ENCODE data around the gene LRRC73. TPM values are rescaled to one million over a fixed set of nuclear protein-coding genes. Genes with fewer than 3 reads are reported as not detected.

The LRRC73 gene
- total and polyA plus RNA-seq, 2 donors = 0.24 TPM; not detected in 1

GRCh38 chr6:43521836-43522235 lies 11.7 kb upstream of the LRRC73 start:
- no peak overlapping the region for H3K27ac ChIP-seq (ENCODE audit: low read depth)
- WGBS = 80% methylated on average over 2 of the region's 2 CpGs

GRCh38 chr6:43520097-43520496 lies 10.0 kb upstream of the LRRC73 start:
- no peak overlapping the region for H3K4me3 ChIP-seq (ENCODE audit: low read depth, low read length)
- WGBS = 93% methylated on average over 8 of the region's 8 CpGs
- H3K4me1 ChIP-seq (ENCODE audit: insufficient read depth) = no peaks in the 10 kb centered on the region
- H3K36me3 ChIP-seq (ENCODE audit: insufficient read depth) = peaks cover 9% of the 10 kb centered on the region
- DNase-seq (ENCODE audit: extremely low spot score) = no peak
- no peak overlapping the region for H3K27ac ChIP-seq (ENCODE audit: low read depth)

More at GRCh38 chr6:43521836-43522235, 11.7 kb upstream of the LRRC73 start:
- DNase-seq (ENCODE audit: extremely low spot score) = no peak
- no peaks in the 10 kb centered on the region for H3K4me1 ChIP-seq (ENCODE audit: insufficient read depth)
- H3K36me3 ChIP-seq (ENCODE audit: insufficient read depth) = peaks cover 10% of the 10 kb centered on the region
- no peak overlapping the region for H3K4me3 ChIP-seq (ENCODE audit: low read depth, low read length)

GRCh38 chr6:43517505-43518357 lies 7.6 kb upstream of the LRRC73 start:
- Histone ChIP-seq H3K4me1 (ENCODE audit: insufficient read depth) (no peaks in the 10 kb centered on the region), H3K27ac (ENCODE audit: low read depth) (no peak overlapping the region), H3K36me3 (ENCODE audit: insufficient read depth) (peaks cover 6% of the 10 kb centered on the region), H3K4me3 (ENCODE audit: low read depth, low read length) (peak overlapping the region; percentile 82)
- no peak for DNase-seq (ENCODE audit: extremely low spot score)
- WGBS = 5% methylated on average over 10 of the region's 10 CpGs

- H3K4me3 ChIP-seq (ENCODE audit: low read depth, low read length) = peak within 1 kb of the TSS; percentile 82
- H3K36me3 ChIP-seq (ENCODE audit: insufficient read depth) = peaks cover 11% of the 10 kb centered on the region
- no peaks in the 10 kb centered on the region for H3K4me1 ChIP-seq (ENCODE audit: insufficient read depth)
- peak within 1 kb of the TSS; percentile 70 for H3K27ac ChIP-seq (ENCODE audit: low read depth)
- under 1% methylated on average over 57 of the region's 57 CpGs for WGBS
- peak; percentile 98 for DNase-seq (ENCODE audit: extremely low spot score)
These were observed 6.8 kb upstream of the LRRC73 start, which contains the start of the genes POLR1C and YIPF3 for GRCh38 chr6:43516697-43517504. Gene POLR1C, plus strand, starts transcription at chr6:43517089. Its CDS starts 21 bp downstream, at chr6:43517110. Gene YIPF3, minus strand, starts transcription at chr6:43516926. Its CDS starts 119 bp downstream, at chr6:43516807.

- H3K36me3 ChIP-seq (ENCODE audit: insufficient read depth) = peaks cover 11% of the 10 kb centered on the region
- no peak for DNase-seq (ENCODE audit: extremely low spot score)
- H3K4me3 ChIP-seq (ENCODE audit: low read depth, low read length) = peak overlapping the region; percentile 82
- WGBS = 0% methylated on average over 10 of the region's 10 CpGs
- H3K4me1 ChIP-seq (ENCODE audit: insufficient read depth) = no peaks in the 10 kb centered on the region
- peak overlapping the region; percentile 70 for H3K27ac ChIP-seq (ENCODE audit: low read depth)
These were observed 6.2 kb upstream of the LRRC73 start for GRCh38 chr6:43516367-43516696.

- no peak for DNase-seq (ENCODE audit: extremely low spot score)
- H3K36me3 ChIP-seq (ENCODE audit: insufficient read depth) = peaks cover 11% of the 10 kb centered on the region
- H3K4me1 ChIP-seq (ENCODE audit: insufficient read depth) = no peaks in the 10 kb centered on the region
- H3K27ac ChIP-seq (ENCODE audit: low read depth) = no peak overlapping the region
- WGBS = 75% methylated on average over 9 of the region's 9 CpGs
- H3K4me3 ChIP-seq (ENCODE audit: low read depth, low read length) = peak overlapping the region; percentile 82
These were observed 5.7 kb upstream of the LRRC73 start for GRCh38 chr6:43515808-43516207.

GRCh38 chr6:43511824-43512415 lies 1.8 kb upstream of the LRRC73 start:
- 75% methylated on average over 11 of the region's 11 CpGs for WGBS
- Histone ChIP-seq H3K4me1 (ENCODE audit: insufficient read depth) (peaks cover 2% of the 10 kb centered on the region), H3K27ac (ENCODE audit: low read depth) (no peak overlapping the region), H3K4me3 (ENCODE audit: low read depth, low read length) (no peak overlapping the region), H3K36me3 (ENCODE audit: insufficient read depth) (peaks cover 8% of the 10 kb centered on the region)
- no peak for DNase-seq (ENCODE audit: extremely low spot score)

- WGBS = 77% methylated on average over 10 of the region's 10 CpGs
- peak overlapping the region; percentile 60 for H3K4me3 ChIP-seq (ENCODE audit: low read depth, low read length)
- H3K27ac ChIP-seq (ENCODE audit: low read depth) = no peak overlapping the region
- peaks cover 8% of the 10 kb centered on the region for H3K36me3 ChIP-seq (ENCODE audit: insufficient read depth)
- DNase-seq (ENCODE audit: extremely low spot score) = no peak
- H3K4me1 ChIP-seq (ENCODE audit: insufficient read depth) = peaks cover 2% of the 10 kb centered on the region
These were observed 649 bp upstream of the LRRC73 start for GRCh38 chr6:43510827-43511163.

GRCh38 chr6:43509142-43509983 lies 783 bp downstream of the LRRC73 start:
- WGBS = 8% methylated on average over 69 of the region's 69 CpGs
- H3K4me3 ChIP-seq (ENCODE audit: low read depth, low read length) = peak overlapping the region; percentile 60
- H3K36me3 ChIP-seq (ENCODE audit: insufficient read depth) = peaks cover 8% of the 10 kb centered on the region
- no peak overlapping the region for H3K27ac ChIP-seq (ENCODE audit: low read depth)
- H3K4me1 ChIP-seq (ENCODE audit: insufficient read depth) = peaks cover 2% of the 10 kb centered on the region
- DNase-seq (ENCODE audit: extremely low spot score) = no peak

GRCh38 chr6:43508481-43509141 lies 1.5 kb downstream of the LRRC73 start:
- no peak for DNase-seq (ENCODE audit: extremely low spot score)
- no peak overlapping the region for H3K4me3 ChIP-seq (ENCODE audit: low read depth, low read length)
- H3K4me1 ChIP-seq (ENCODE audit: insufficient read depth) = peaks cover 2% of the 10 kb centered on the region
- WGBS = 66% methylated on average over 8 of the region's 8 CpGs
- no peak overlapping the region for H3K27ac ChIP-seq (ENCODE audit: low read depth)
- H3K36me3 ChIP-seq (ENCODE audit: insufficient read depth) = peaks cover 8% of the 10 kb centered on the region

GRCh38 chr6:43506667-43507471 lies 3.3 kb downstream of the LRRC73 start:
- Histone ChIP-seq H3K27ac (ENCODE audit: low read depth) (no peak overlapping the region), H3K4me3 (ENCODE audit: low read depth, low read length) (no peak overlapping the region), H3K4me1 (ENCODE audit: insufficient read depth) (peaks cover 2% of the 10 kb centered on the region), H3K36me3 (ENCODE audit: insufficient read depth) (peaks cover under 1% of the 10 kb centered on the region)
- WGBS = 26% methylated on average over 14 of the region's 14 CpGs
- DNase-seq (ENCODE audit: extremely low spot score) = peak; percentile 52

GRCh38 chr6:43506171-43506570 lies 4.0 kb downstream of the LRRC73 start:
- 79% methylated on average over 3 of the region's 3 CpGs for WGBS
- Histone ChIP-seq H3K4me3 (ENCODE audit: low read depth, low read length) (no peak overlapping the region), H3K4me1 (ENCODE audit: insufficient read depth) (peaks cover 2% of the 10 kb centered on the region), H3K36me3 (ENCODE audit: insufficient read depth) (peaks cover 3% of the 10 kb centered on the region), H3K27ac (ENCODE audit: low read depth) (no peak overlapping the region)
- DNase-seq (ENCODE audit: extremely low spot score) = no peak

All from urinary bladder (tissue), 4 donors.